ENCODE results near the gene OR9G4.

DNA sequence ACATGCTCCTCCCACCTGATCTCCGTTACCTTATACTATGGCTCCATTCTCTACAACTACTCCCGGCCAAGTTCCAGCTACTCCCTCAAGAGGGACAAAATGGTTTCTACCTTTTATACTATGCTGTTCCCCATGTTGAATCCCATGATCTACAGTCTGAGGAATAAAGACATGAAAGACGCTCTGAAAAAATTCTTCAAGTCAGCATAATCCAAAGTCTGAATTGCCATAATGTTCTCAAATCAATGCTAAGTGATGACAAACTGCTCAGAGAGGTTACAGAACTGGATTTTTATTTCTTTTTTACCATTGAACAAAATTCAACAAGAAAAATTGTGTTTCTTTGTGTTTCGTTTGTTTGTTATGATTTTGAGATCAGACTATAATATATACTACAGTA lies 7.6 kb downstream of the OR9G4 start:
- TF ChIP-seq EZH2 (IDR thresholded peaks at IDR 0.05) (no peak), EZH2phosphoT487 (IDR thresholded peaks at IDR 0.05) (no peak)

Data from neural progenitor cell (in vitro differentiated cells).